PC-3 (cell line): ENCODE measurements around the gene PTCD2. TPM values are rescaled to one million over a fixed set of nuclear protein-coding genes. Genes with fewer than 3 reads are reported as not detected.

Source experiments
- ATAC-seq: fragments of 200-7000 bp; cut with Tn5 transposase; 2 replicates; pipeline ENCODE4 v1.9.1; 2020; ENCODE audit warnings: mild to moderate bottlenecking, moderate library complexity
- BruUV-seq: library from RNA; stranded (reverse); fragments of 400-500 nt; replicated peaks from 2 replicates; lab custom pipeline; 2021; lab: Mats Ljungman, UMichigan
- CTCF ChIA-PET: fragments of 300-600 bp; sonication (Branson Sonifier 250); formaldehyde crosslinking; loops from one replicate; lab custom pipeline; 2022; ENCODE audit warnings: antibody characterized with exemption; lab: Charles Lee
- POLR2A ChIA-PET: fragments of 300-600 bp; sonication (Branson Sonifier 250); formaldehyde crosslinking; loops from one replicate; lab custom pipeline; 2022; ENCODE audit warnings: antibody characterized with exemption; ENCODE audit not compliant: unreplicated experiment; lab: Charles Lee
- DNase-seq: peaks from one replicate; pipeline ENCODE4 v3.0.0-alpha.2; 2015
- H2AFZ ChIP-seq: fragments of 300-600 bp; sonication (generic); 2 replicates; pipeline ENCODE4 v1.6.0; 2016; ENCODE audit warnings: antibody characterized with exemption, low read length
- H3F3A ChIP-seq: fragments of 300-600 bp; sonication (generic); one replicate; pipeline ENCODE4 v1.6.0; 2017; ENCODE audit warnings: antibody characterized with exemption, low read length, control low read depth, mild to moderate bottlenecking; ENCODE audit not compliant: unreplicated experiment
- H3K27ac ChIP-seq: fragments of 300-600 bp; sonication (generic); 2 replicates; pipeline ENCODE4 v1.5.1; 2016; ENCODE audit warnings: mild to moderate bottlenecking, low read length
- H3K27me3 ChIP-seq: fragments of 300-600 bp; sonication (generic); 2 replicates; pipeline ENCODE4 v1.6.1; 2016; ENCODE audit warnings: low read length, mixed read lengths
- H3K36me3 ChIP-seq: fragments of 300-600 bp; sonication (generic); 2 replicates; pipeline ENCODE4 v1.6.1; 2016; ENCODE audit warnings: low read depth, mixed run types, low read length, mixed read lengths
- H3K4me1 ChIP-seq: fragments of 300-600 bp; sonication (generic); 2 replicates; pipeline ENCODE4 v1.5.1; 2016; ENCODE audit warnings: low read length; ENCODE audit not compliant: insufficient read depth
- H3K4me2 ChIP-seq: fragments of 300-600 bp; sonication (generic); 2 replicates; pipeline ENCODE4 v1.6.0; 2016; ENCODE audit warnings: low read length
- H3K4me3 ChIP-seq: fragments of 300-600 bp; sonication (generic); 2 replicates; pipeline ENCODE4 v1.5.1; 2016; ENCODE audit warnings: mild to moderate bottlenecking, low read length, mixed read lengths
- H3K79me2 ChIP-seq: fragments of 300-600 bp; sonication (generic); 2 replicates; pipeline ENCODE4 v1.6.1; 2017; ENCODE audit warnings: low read length, mixed read lengths
- H3K9ac ChIP-seq: fragments of 300-600 bp; sonication (generic); 2 replicates; pipeline ENCODE4 v1.6.0; 2016; ENCODE audit warnings: mild to moderate bottlenecking, low read length
- H3K9me2 ChIP-seq: fragments of 300-600 bp; sonication (generic); replicated peaks from 2 replicates; pipeline ENCODE4 v1.6.1; 2016; ENCODE audit warnings: mixed run types, low read length, mixed read lengths
- H3K9me3 ChIP-seq: fragments of 300-600 bp; sonication (generic); 2 replicates; pipeline ENCODE4 v1.6.1; 2016; ENCODE audit warnings: low read length, mixed read lengths
- H4K20me1 ChIP-seq: fragments of 300-600 bp; sonication (generic); 2 replicates; pipeline ENCODE4 v1.6.1; 2016; ENCODE audit warnings: low read length, mixed read lengths
- CTCF ChIP-seq: fragments of 300-600 bp; sonication (generic); conservative IDR thresholded peaks from 2 replicates; pipeline ENCODE4 v1.5.1; 2017; ENCODE audit warnings: antibody characterized with exemption, low read depth, mild to moderate bottlenecking, low read length
- EZH2 ChIP-seq: fragments of 300-600 bp; sonication (generic); IDR thresholded peaks from one replicate; pipeline ENCODE4 v1.6.1; 2017; ENCODE audit warnings: antibody characterized with exemption, mild to moderate bottlenecking, low read length; ENCODE audit not compliant: unreplicated experiment
- EZH2phosphoT487 ChIP-seq: fragments of 300-600 bp; sonication (generic); IDR thresholded peaks from 2 replicates; pipeline ENCODE4 v1.6.1; 2018; ENCODE audit warnings: mild to moderate bottlenecking, antibody characterized with exemption, low read length, borderline replicate concordance
- intact Hi-C: fragments of 100-400 bp; cut with micrococcal nuclease; formaldehyde crosslinking; loops from 2 replicates; pipeline ENCODE4 v1.9.0; 2023
- total RNA-seq: library from RNA; depleted of rRNA; stranded (reverse); fragments of >200 nt; gene quantifications from 2 replicates; pipeline ENCODE4 v1.2.3, GENCODE V29; 2014

The PTCD2 gene
- total RNA-seq, 1 experiment from 2014 or later, result 3.4 TPM

DNA sequence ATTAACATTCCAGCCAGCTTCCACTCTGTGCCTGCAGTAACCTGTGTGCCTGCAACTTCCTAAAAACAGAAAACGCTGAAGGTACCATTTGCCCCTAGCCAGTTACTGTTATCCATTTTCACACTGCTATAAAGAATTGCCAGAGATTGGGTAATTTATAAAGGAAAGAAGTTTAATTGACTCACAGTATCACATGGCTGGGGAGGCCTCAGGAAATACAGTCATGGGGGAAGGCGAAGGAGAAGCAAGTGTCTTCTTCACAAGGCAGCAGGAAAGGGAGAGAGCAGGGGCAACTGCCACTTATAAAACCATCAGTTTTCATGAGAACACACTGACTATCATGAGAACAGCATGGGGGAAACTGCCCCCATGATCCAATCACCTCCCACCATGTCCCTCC, 31.2 kb downstream of the PTCD2 start:
- CTCF ChIA-PET, result no interaction called here
- no peaks in the 10 kb centered on the region for H3K9me2 ChIP-seq

DNA sequence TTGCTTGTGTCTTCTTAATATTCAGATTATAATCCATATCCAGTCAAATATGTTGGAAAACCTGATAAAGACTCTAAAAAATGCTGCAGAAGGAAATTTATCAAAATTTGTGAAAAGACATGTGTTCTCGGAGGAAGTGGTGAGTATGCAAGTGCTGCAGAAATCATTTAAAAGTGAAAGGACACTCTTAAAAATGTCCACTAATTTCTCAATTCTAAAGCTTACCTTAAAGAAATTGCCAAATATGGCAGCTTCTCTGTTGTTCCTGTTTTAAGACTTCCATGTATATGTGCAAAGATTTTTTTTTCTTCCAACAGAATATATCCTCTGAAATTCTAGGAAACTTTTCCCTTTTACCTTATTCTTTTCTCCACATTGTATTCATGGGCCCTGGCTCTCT, 32.4 kb downstream of the PTCD2 start:
- Histone ChIP-seq H3K79me2 (no peaks in the 10 kb centered on the region), H3K27me3 (no peaks in the 10 kb centered on the region), H3K4me1 (peaks cover 21% of the 10 kb centered on the region), H3K4me3 (no peak overlapping the region), H3K27ac (peak overlapping the region; percentile 20), H3K36me3 (no peaks in the 10 kb centered on the region), H3F3A (no peaks in the 10 kb centered on the region), H4K20me1 (no peaks in the 10 kb centered on the region), H3K9me2 (no peaks in the 10 kb centered on the region), H3K4me2 (no peak overlapping the region), H2AFZ (no peak overlapping the region), H3K9me3 (no peaks in the 10 kb centered on the region), H3K9ac (no peak overlapping the region)
- ChIA-PET POLR2A (no interaction called here), CTCF (no interaction called here)
- ATAC-seq (no peak), DNase-seq (no peak)
- BruUV-seq, result no TSS peak
- no peak for TF ChIP-seq EZH2phosphoT487
- TF ChIP-seq CTCF, result no peak
- no peak for TF ChIP-seq EZH2
- intact Hi-C loops, result no loop called here

More for the DNA sequence above, 31.2 kb downstream of the PTCD2 start:
- Histone ChIP-seq H3K79me2 (no peaks in the 10 kb centered on the region), H3K27me3 (no peaks in the 10 kb centered on the region), H3K9me3 (no peaks in the 10 kb centered on the region), H4K20me1 (no peaks in the 10 kb centered on the region), H3K4me1 (peaks cover 26% of the 10 kb centered on the region), H2AFZ (no peak overlapping the region), H3F3A (no peaks in the 10 kb centered on the region), H3K9ac (no peak overlapping the region), H3K36me3 (no peaks in the 10 kb centered on the region), H3K4me3 (no peak overlapping the region), H3K4me2 (no peak overlapping the region), H3K27ac (no peak overlapping the region)
- intact Hi-C loops, result no loop called here
- BruUV-seq, result no TSS peak
- TF ChIP-seq EZH2phosphoT487 (no peak), CTCF (no peak), EZH2 (no peak)
- no peak for ATAC-seq
- POLR2A ChIA-PET, result no interaction called here
- no peak for DNase-seq

- no peak overlapping the region for H3K4me3 ChIP-seq
- no peaks in the 10 kb centered on the region for H3K9me3 ChIP-seq
- H3K27ac ChIP-seq, result peak overlapping the region; percentile 20
- no peak overlapping the region for H3K4me2 ChIP-seq
- TF ChIP-seq EZH2phosphoT487, result no peak
- no peak for TF ChIP-seq CTCF
- H3K4me1 ChIP-seq, result peaks cover 17% of the 10 kb centered on the region
- H3K36me3 ChIP-seq, result no peaks in the 10 kb centered on the region
- ChIA-PET CTCF (no interaction called here), POLR2A (no interaction called here)
- intact Hi-C loops, result no loop called here
- no peaks in the 10 kb centered on the region for H3F3A ChIP-seq
- H3K9ac ChIP-seq, result no peak overlapping the region
- H4K20me1 ChIP-seq, result no peaks in the 10 kb centered on the region
- H3K79me2 ChIP-seq, result no peaks in the 10 kb centered on the region
- no peaks in the 10 kb centered on the region for H3K9me2 ChIP-seq
- no peak overlapping the region for H2AFZ ChIP-seq
- no TSS peak for BruUV-seq
- DNase-seq (peak; percentile 30), ATAC-seq (peak; percentile 81)
- no peaks in the 10 kb centered on the region for H3K27me3 ChIP-seq
Measured at GRCh38 chr5:72353046-72353445, 32.9 kb downstream of the PTCD2 start.
